H1 (cell line): Measurements from ENCODE around the gene CCDC154.

ENCODE experiments used
- CEBPB ChIP-seq: IDR thresholded peaks from 2 replicates; pipeline ENCODE4 v1.6.1; 2012; ENCODE audit warnings: low read depth, low read length
- CHD2 ChIP-seq: IDR thresholded peaks from 2 replicates; pipeline ENCODE4 v1.6.1; 2012; ENCODE audit warnings: low read length, improper control_type of control experiment
- POLR2A ChIP-seq, 2 experiments: IDR thresholded peaks; 1 replicate in 1 of 2; 2 replicates in 1 of 2; pipeline ENCODE4 v1.6.1; 2011; ENCODE audit warnings: low read depth in 2 of 2, low read length in 2 of 2, mild to moderate bottlenecking in 2 of 2; ENCODE audit errors: control extremely low read depth in 1 of 2
- RAD21 ChIP-seq, 2 experiments: IDR thresholded peaks in 1 of 2; conservative IDR thresholded peaks in 1 of 2; 2 replicates each; pipeline ENCODE4 v1.6.1; 2011; ENCODE audit warnings: low read depth in 2 of 2, low read length in 2 of 2, improper control_type of control experiment in 1 of 2, inconsistent platforms in 1 of 2, mild to moderate bottlenecking in 1 of 2, moderate library complexity in 1 of 2
- RBBP5 ChIP-seq: IDR thresholded peaks from 2 replicates; pipeline ENCODE4 v1.7.1; 2012; ENCODE audit warnings: low read depth, mild to moderate bottlenecking, inconsistent platforms, low read length, moderate library complexity, borderline replicate concordance
- SP1 ChIP-seq: IDR thresholded peaks from 2 replicates; pipeline ENCODE4 v1.6.1; 2011; ENCODE audit warnings: low read depth, low read length
- TF ChIP-seq, protein P1 (sequence below), 3 experiments: IDR thresholded peaks; 1 replicate in 2 of 3; 2 replicates in 1 of 3; pipeline versions ENCODE4 v1.5.1 to v1.6.1; 2011; ENCODE audit warnings: low read length in 3 of 3, mild to moderate bottlenecking in 3 of 3, inconsistent platforms in 2 of 3, low read depth in 1 of 3, moderate library complexity in 1 of 3; ENCODE audit not compliant: insufficient read depth in 1 of 3; ENCODE audit errors: control extremely low read depth in 1 of 3

DNA sequence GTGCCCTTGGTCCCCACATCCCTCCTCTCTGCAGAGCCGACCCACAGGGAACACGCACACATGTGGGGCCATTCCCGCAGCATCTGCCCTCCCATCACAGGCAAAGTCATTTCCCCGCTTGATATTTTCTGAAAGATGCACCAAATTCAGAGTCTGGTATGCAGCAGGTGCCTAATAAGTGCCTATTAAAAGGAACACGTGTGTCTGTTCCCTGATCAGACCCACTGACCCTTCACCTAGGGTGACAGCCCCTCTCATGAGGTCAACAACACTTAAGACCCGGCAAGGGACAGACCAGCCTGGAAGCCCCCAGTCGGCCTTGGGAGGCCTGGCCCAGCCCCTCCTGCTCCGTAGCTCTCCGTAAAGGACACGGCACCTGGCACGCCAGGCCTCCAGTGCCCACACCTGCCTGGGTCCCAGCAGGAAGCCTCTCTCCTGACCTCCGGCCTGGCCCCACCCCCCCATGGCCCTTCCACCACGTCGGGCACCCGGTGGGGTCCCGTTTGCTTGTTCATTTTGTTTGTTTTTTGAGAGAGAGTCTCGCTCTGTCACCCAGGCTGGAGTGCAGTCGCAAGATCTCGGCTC lies 49.9 kb downstream of the CCDC154 start:
- no peak for TF ChIP-seq RBBP5
- TF ChIP-seq, protein P1, sequence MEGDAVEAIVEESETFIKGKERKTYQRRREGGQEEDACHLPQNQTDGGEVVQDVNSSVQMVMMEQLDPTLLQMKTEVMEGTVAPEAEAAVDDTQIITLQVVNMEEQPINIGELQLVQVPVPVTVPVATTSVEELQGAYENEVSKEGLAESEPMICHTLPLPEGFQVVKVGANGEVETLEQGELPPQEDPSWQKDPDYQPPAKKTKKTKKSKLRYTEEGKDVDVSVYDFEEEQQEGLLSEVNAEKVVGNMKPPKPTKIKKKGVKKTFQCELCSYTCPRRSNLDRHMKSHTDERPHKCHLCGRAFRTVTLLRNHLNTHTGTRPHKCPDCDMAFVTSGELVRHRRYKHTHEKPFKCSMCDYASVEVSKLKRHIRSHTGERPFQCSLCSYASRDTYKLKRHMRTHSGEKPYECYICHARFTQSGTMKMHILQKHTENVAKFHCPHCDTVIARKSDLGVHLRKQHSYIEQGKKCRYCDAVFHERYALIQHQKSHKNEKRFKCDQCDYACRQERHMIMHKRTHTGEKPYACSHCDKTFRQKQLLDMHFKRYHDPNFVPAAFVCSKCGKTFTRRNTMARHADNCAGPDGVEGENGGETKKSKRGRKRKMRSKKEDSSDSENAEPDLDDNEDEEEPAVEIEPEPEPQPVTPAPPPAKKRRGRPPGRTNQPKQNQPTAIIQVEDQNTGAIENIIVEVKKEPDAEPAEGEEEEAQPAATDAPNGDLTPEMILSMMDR (IDR thresholded peaks at IDR 0.05; ENCODE audit: control extremely low read depth in 1 of 3, insufficient read depth in 1 of 3, low read depth in 1 of 3, low read length in 3 of 3) = no peak
- no peak for TF ChIP-seq CEBPB
- no peak for TF ChIP-seq POLR2A (IDR thresholded peaks at IDR 0.05; ENCODE audit: control extremely low read depth in 1 of 2, low read depth in 2 of 2, low read length in 2 of 2)
- no peak for TF ChIP-seq RAD21 (IDR thresholded peaks at IDR 0.05 in 1 of 2, conservative IDR thresholded peaks at IDR 0.05 in 1 of 2; ENCODE audit: low read depth in 2 of 2, low read length in 2 of 2)
- no peak for TF ChIP-seq CHD2
- TF ChIP-seq SP1 = no peak
